Epithelial cell of esophagus (primary cell): ENCODE measurements around the gene TMEM117.

Experiments
- DNase-seq: peaks from one replicate; pipeline ENCODE4 v3.0.0; 2010; ENCODE audit warnings: low read depth
- H3K4me3 ChIP-seq: 2 replicates; pipeline ENCODE4 v1.5.1; 2011; ENCODE audit warnings: mild to moderate bottlenecking, low read length, control low read depth
- CTCF ChIP-seq: IDR thresholded peaks from 2 replicates; pipeline ENCODE4 v1.5.1; 2011; ENCODE audit warnings: low read depth, mild to moderate bottlenecking, low read length, control low read depth, inconsistent platforms; ENCODE audit not compliant: insufficient read depth; ENCODE audit errors: missing control alignments

TMEM117 gene

GRCh38 chr12:44313188-44313587 lies 477.3 kb downstream of the TMEM117 start:
- TF ChIP-seq CTCF = no peak
- no peak for DNase-seq
- no peak overlapping the region for H3K4me3 ChIP-seq

GRCh38 chr12:44314007-44314500 lies 478.2 kb downstream of the TMEM117 start:
- TF ChIP-seq CTCF = no peak
- H3K4me3 ChIP-seq = no peak overlapping the region
- DNase-seq = no peak

- peak; percentile 58 for TF ChIP-seq CTCF
- peak; percentile 49 for DNase-seq
Observed at GRCh38 chr12:44317651-44318126, 481.8 kb downstream of the TMEM117 start.

GRCh38 chr12:44331269-44331668 lies 495.4 kb downstream of the TMEM117 start:
- no peak overlapping the region for H3K4me3 ChIP-seq
- no peak for DNase-seq
- no peak for TF ChIP-seq CTCF

More at GRCh38 chr12:44317651-44318126, 481.8 kb downstream of the TMEM117 start:
- H3K4me3 ChIP-seq = no peak overlapping the region

GRCh38 chr12:44334347-44334746 lies 498.5 kb downstream of the TMEM117 start:
- no peak for TF ChIP-seq CTCF
- H3K4me3 ChIP-seq = no peak overlapping the region
- peak; percentile 36 for DNase-seq

- H3K4me3 ChIP-seq = no peak overlapping the region
- TF ChIP-seq CTCF = no peak
- no peak for DNase-seq
Observed at GRCh38 chr12:44335030-44335429, 499.1 kb downstream of the TMEM117 start.

- no peak for TF ChIP-seq CTCF
- no peak overlapping the region for H3K4me3 ChIP-seq
- no peak for DNase-seq
Observed at GRCh38 chr12:44336577-44336976, 500.7 kb downstream of the TMEM117 start.
